ENCODE measurements around the gene ZNF420.
"Not testable (repeated sequence)": the region's sequence is repeated elsewhere in the genome, so short reads cannot be mapped to it uniquely, and the experiment has no call there.

Gene ZNF420

DNA sequence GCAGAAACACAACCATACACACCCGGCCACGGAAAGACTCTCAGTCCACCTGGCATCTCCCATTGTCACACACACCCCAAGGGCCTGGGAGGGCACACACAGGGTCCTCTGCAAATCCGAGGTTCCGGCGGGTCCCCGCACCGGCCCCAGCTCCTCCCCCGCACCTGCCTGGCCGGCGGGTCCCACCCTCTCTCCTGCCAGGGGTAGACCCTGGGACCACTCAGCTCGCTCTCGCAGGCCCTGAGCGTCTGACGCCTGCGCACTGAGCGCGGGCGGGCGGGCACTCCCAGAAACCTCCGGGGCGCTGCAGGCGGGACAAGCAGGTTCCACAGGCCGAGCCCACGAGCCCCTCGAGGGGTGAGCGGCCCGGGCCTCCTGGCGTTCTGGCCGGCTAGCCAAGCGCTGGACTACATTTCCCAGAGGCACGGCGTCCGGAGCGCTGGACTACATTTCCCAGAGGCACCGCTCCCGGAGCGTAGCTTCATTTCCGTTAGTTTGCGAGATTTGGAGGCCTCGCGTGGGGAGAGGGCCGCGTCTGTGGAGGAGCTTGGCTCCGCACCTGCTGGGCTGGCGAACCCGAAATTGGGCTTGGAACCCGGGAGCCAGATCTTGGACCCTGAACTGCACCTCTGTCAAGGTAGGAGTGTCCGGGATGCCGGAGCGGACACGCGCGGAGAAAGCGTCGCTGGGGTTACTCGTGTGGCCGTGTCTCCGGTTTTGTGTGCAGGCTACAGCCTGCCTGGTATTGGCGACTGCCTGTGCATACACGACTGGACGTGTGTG, at the start of gene ZNF420:
ZNF420 (plus strand) TSS at position 500 of the 783 bp plus-strand sequence. CDS start 10,686 bp downstream, outside the sequence.
- DNase-seq (ENCODE audit: low spot score): peak; percentile 82

DNA sequence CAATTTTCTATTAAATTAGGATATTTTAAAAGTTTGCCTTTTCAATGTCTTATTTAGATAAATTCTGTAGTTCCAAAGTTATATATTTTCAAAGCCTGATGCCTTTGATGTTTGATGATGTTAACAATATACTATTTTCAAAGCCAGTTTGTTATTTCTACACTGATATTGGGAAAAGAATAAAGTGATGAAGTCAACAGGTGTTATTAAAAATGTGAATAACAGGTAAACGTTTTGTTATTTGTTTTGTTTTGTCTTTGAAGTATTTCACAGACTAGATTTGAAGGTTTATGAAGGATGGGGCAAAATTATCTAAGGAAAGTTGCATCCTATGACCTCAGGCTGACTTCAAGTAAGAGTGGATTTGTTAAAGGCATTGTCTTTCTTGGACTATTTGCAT, 33.1 kb upstream of the ZNF420 start:
- DNase-seq (ENCODE audit: low spot score): no peak

DNA sequence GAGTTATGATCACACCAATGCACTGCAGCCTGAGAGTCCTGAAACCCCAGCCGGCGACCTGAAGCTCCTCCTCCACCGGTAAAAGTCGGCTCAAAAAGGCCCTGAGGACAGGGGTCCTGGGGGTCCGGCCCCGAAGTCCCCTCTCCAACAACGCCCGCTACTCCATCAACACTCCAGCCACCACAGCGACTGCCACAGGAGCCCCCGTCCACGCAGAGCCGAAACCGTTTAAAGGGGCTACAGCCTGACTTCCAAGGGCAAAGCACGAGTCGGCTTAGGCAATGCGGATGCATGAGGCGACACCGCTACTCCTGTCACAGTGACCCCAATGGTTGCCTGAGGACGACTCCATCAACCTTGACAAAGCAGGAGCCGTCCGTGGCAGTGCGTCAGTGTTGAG, 22.9 kb upstream of the ZNF420 start:
- no peak for DNase-seq (ENCODE audit: low spot score)

DNA sequence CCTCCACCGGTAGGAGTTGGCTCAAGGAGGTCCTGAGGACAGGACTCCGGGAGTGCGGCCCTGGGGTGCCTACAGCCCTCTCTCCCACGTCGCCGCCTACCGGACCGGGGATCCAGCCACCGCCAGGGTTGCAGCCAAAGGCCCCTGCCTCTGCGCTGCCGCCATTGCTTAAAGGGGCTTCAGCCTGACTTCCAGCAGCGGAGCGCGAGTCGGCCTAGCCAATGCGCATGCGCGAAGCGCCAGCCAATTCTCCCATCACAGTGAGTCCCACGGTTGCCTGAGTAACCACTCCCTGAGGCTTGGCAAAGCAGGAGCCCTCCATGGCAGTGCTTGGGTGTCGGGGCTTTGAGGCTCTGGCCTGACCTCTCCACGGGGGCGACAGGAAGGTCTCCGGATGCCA, 21.5 kb upstream of the ZNF420 start:
- DNase-seq (ENCODE audit: low spot score): no peak

DNA sequence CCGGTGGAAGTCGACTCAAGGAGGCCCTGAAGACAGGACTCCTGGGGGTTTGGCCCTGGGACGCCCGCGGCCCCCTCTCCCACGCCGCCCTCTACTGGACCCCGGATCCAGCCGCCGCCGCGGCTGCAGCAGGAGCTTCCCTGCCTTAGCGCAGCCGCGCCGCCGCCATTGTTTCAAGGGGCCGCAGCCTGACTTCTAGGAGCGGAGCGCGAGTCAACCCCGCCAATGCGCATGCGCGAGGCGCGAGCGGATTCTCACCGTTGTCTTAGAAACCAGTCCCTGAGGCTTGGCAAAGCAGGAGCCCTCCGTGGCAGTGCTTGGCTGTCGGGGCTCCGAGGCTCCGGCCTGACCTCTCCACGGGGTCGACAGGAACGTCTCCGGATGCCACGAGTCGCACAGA, 19.1 kb upstream of the ZNF420 start:
- DNase-seq (ENCODE audit: low spot score): no peak

DNA sequence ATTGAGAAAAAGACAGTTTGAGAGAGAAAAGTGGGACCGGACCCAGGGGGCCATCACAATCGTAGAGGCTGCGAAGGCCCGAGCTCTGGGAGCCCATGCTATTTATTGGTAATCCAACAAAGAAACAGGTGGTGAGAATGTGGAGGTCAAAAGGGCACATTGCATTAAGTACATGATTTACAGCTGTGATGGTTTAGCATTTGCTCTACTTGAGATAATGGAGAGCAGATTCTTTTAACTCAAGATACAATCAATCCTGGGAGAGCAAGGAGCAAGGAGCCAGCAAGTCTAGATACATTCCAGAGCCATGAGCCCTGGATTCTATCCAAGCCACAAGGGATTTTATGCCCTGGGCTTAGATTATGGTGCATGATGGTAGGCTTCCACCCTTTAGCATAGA, 13.3 kb upstream of the ZNF420 start:
- DNase-seq (ENCODE audit: low spot score): not testable (repeated sequence)

DNA sequence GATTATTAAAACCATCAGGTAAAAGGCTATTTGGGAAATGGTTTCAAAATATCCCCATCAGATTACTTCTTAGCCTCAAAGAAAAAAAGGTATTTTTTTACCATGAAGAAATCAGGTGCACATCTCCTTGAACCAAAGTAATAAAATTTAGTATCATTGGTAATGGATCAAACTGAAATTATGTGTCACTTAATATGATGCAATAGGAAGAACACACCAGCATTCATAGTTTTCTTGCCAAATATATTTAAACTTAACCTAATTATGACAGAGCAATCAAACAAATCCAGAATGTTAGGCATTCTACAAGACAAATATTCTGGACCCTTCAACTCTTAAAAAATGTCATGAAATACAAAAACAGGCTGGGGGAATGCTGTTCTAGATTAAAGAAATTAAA, 4.1 kb upstream of the ZNF420 start:
- no peak for DNase-seq (ENCODE audit: low spot score)

DNA sequence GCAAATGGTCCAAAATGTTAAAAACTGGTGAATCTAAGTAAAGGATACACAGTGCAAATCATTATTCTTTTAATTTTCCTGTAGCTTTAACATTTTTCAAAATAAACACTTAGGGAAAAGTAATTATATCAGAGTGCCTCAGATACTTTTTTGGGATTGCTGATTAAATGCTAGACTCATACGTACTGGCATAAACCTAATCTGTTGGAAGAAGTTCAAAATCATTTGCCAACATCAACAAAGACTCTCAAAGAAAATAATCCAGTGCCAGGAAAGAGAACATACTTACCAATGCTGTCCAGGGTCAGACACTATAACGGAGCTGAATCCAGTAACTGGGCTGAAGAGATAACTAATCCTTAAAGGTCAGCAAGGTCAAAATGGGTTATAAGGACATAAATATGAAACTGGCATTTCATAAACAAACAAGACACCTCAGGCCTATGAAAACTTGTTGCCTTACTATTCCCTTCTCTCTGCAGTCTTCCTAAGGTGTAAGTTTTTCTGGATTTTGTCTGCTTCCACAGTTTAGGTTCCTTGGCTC, 3.3 kb upstream of the ZNF420 start:
- DNase-seq (ENCODE audit: low spot score): no peak

DNA sequence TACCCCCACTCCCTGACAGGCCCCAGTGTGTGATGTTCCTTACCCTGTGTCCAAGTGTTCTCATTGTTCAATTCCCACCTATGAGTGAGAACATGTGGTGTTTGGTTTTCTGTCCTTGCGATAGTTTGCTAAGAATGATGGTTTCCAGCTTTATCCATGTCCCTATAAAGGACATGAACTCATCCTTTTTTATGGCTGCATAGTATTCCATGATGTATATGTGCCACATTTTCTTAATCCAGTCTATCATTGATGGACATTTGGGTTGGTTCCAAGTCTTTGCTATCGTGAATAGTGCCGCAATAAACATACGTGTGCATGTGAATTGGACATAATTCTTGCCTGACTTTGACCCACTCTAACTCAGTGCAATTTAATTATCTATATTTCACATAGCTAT, 1.7 kb upstream of the ZNF420 start:
- DNase-seq (ENCODE audit: low spot score): not testable (repeated sequence)

DNA sequence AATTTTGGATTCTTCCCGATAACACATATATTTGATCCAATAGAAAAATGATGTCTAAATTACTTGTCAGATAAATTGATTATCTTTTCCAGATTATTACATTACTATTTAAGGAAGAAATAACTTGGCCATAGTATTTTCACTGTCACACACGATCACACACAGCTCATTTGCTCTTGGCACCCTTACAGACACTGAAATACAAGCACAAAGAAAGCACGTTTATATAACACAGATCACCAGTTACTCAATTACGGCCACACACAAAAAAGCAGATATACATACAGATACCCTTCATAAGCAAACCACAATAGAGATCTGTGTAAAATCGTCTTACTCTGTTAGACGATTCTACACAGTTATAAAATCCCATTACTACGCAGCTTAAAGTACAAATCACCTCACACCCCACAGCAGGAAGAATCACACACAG, 716 bp upstream of the ZNF420 start:
- no peak for DNase-seq (ENCODE audit: low spot score)

DNA sequence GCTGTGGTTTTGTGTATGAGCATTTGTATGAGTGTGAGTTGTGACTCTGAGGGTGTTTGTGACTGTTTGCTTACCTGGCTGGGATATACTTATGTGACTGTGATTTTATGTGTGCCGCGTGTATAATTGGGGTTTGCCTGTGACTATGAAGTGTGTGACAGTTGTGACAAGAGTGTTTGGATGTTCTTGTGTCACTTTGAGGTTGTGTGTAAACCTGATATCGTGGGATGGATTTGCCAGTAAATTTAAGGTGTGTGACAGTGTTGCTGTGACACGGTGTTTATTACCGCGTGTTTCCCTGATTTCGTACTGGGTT, 442 bp downstream of the ZNF420 start:
- DNase-seq (ENCODE audit: low spot score): no peak

DNA sequence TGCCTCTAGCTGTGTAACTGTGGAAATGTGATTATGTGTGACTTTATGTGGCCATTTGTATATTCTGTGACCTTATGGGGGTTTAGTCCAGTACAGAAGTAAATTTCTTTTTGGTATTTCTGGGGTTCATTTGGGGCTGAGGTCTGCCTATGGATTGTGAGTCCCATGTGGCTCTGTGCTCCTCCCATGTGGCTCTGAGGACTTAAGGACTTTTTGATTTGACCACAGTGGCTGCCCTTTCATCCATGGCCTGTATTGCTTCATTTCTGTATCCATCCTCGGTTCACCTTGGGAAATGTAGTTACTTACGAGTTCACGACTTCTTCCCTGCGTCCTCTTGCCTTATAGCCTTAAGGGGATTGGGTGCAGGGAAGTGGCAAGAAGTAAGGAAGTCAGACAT, 1.0 kb downstream of the ZNF420 start:
- DNase-seq (ENCODE audit: low spot score): no peak

DNA sequence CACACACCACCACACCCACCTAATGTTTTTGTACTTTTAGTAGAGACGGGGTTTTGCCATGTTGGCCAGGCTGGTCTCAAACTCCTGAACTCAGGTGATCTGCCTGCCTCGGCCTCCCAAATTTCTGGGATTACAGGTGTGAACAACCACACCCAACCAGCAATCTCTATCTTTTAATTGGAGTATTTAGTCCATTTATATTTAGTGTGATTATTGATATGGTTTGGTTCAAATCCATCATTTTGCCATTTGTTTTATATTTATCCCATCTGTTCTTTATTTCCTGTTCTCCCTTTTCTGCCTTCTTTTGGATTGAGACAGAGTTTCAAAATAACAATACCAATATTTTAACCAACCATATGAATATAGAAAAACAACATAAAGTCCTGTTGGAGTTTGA, 4.1 kb downstream of the ZNF420 start:
- no peak for DNase-seq (ENCODE audit: low spot score)

DNA sequence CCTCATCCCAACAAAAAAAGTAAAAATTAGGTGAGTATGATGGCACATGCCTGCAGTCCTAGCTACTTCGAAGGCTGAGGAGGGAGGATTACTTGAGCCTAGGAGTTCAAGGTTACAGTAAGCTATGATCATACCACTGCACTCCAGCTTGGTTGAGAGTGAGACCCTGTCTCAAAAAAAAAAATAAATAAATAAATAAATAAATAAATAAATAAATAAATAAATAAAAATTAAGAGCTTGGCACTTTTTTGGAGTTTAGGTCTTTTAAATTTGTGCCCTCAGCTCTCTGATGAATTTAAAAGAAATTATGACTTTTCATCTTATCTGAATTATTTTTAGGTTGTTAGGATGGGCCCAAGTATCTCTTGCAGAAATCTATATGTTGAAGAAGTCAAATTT, 8.9 kb downstream of the ZNF420 start:
- DNase-seq (ENCODE audit: low spot score): no peak

DNA sequence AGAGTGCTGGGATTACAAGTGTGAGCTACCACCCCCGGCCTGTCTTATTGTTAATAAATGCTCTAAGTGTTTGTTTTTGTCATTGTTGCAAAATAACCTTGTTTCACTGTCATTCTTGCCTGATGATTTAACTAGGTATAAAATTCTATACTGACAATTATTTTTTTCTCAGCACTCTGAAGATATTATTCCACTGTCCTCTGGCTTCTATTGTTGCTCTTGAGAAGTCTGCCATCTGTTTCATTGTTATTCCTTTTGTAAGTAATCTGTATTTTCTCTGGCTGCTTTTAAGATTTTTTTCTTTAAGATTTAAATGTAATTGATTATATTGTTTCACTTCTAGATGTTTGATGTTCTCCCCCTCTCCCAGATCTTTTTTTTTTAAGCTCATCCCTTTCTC, 17.6 kb downstream of the ZNF420 start:
- DNase-seq (ENCODE audit: low spot score): no peak

DNA sequence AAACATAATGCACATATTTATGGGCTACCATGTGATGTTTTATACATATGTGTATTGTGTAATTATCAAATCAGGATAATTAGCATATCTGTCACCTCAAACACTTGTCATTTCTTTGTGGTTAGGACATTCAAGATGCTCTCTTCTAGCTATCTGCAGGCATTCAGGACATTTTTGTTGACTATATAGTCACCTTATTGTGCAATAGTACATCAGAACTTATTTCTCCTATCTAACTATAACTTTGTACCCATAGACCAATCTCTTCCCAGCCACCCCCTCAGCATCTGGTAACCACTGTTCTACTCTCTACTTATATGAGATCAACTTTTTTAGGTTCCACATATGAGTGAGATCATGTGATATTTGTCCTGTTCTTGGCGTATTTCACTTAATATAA, 20.3 kb downstream of the ZNF420 start:
- DNase-seq (ENCODE audit: low spot score): no peak

DNA sequence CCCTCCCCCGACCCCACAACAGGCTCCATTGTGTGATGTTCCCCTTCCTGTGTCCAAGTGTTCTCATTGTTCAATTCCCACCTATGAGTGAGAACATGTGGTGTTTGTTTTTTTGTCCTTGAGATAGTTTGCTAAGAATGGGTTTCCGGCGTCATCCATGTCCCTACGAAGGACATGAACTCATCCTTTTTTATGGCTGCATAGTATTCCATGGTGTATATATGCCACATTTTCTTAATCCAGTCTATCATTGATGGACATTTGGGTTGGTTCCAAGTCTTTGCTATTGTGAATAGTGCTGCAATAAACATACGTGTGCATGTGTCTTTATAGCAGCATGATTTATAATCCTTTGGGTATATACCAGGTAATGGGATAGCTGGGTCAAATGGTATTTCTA, 25.9 kb downstream of the ZNF420 start:
- DNase-seq (ENCODE audit: low spot score): not testable (repeated sequence)

DNA sequence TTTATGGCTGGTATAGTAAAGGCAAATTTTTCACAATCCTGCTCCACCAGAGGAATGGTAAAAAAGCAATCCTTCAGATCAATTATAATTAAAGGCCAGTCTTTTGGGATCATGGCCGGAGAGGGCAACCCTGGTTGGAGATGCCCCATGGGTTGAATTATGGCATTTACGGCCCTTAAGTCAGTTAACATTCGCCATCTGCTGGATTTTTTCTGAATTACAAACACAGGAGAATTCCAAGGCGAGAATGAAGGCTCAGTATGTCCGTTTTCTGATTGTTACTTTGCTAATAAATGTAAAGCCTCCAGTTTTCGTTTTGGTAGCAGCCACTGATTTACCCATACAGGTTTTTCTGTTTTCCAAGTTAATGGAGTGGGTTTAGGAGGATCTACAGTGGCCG, 33.5 kb downstream of the ZNF420 start:
- DNase-seq (ENCODE audit: low spot score): not testable (repeated sequence)

DNA sequence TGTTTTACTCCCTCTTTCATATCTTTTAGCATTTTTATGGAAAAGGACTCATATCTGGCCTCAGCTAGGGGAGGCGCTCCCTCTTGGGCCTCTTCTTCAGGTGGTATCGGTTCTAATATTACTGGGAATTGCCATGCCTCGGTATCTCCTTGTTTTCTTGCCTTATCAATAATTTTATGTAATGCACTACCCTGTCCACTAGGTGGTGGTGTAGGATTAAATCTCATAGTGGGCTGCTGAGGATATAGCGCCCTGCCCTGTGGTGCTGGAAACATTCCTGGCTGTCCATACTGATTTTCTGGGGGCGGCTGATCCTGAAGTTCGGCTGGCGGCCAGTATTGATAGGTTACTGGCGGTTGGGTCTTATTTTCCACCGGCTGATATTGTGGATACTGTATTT, 35.8 kb downstream of the ZNF420 start:
- no peak for DNase-seq (ENCODE audit: low spot score)

DNA sequence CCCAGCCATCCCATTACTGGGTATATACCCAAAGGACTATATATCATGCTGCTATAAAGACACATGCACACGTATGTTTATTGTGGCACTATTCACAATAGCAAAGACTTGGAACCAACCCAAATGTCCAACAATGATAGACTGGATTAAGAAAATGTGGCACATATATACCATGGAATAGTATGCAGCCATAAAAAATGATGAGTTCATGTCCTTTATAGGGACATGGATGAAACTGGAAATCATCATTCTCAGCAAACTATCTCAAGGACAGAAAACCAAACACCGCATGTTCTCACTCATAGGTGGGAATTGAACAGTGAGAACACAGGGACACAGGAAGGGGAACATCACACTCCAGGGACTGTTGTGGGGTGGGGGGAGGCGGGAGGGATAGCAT, 43.9 kb downstream of the ZNF420 start:
- DNase-seq (ENCODE audit: low spot score): not testable (repeated sequence)

DNA sequence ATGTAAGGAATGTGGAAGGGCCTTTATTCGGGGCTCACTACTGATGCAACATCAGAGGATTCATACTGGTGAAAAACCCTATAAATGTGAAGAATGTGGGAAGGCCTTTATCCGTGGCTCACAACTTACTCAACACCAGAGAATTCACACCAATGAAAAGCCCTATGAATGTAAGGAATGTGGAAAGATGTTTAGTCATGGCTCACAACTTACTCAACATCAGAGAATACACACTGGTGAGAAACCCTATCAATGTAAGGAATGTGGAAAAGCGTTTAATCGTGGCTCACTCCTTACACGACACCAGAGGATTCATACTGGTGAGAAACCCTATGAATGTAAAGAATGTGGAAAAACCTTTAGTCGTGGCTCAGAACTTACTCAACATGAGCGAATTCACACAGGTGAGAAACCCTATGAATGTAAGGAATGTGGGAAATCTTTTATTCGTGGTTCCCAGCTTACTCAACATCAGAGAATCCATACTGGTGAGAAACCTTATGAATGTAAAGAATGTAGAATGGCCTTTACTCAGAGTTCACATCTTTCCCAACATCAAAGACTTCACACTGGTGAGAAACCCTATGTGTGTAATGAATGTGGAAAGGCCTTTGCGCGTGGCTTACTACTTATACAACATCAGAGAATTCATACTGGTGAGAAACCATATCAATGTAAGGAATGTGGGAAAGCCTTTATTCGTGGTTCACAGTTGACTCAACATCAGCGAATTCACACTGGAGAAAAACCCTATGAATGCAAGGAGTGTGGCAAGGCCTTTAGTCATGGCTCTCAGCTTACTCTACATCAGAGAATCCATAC, 50.0 kb downstream of the ZNF420 start:
- no peak for DNase-seq (ENCODE audit: low spot score)

DNA sequence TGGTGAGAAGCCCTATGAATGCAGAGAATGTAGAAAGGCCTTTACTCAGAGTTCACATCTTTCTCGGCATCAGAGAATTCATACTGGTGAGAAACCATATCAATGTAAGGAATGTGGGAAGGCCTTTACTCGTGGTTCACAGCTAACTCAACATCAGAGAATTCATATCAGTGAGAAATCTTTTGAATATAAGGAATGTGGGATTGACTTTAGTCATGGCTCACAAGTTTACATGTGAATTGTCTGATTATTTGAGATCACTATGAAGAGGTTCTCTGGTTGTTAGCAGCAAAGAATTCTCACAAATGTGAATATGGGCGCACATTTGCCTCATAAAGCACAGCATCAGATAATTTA, 50.6 kb downstream of the ZNF420 start:
- DNase-seq (ENCODE audit: low spot score): no peak

DNA sequence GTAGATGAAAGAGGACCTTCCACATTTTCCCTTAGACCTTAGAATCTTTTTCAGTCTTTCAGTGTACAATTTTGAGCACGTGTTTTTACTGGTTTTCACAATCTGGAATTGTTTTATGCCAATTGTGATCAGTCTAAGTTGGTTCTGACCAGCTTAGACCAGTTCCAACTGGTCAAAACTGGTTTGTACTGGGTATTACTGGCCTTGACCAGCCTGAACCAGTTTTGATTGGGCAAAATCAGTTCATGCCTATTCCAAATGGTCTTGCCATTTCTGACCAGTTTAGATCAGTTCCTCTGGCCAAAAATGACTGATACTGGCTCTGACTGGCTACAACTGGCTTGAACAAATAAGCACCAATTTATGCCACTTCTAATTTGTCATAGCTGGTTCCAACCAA, 57.9 kb downstream of the ZNF420 start:
- no peak for DNase-seq (ENCODE audit: low spot score)
